GM19023 (cell line): ENCODE data around the gene PIP4P1.
"Not testable (repeated sequence)": the region's sequence is repeated elsewhere in the genome, so short reads cannot be mapped to it uniquely, and the experiment has no call there.

Source experiments
- ATAC-seq: cut with Tn5 transposase; IDR thresholded peaks from one replicate; pipeline ENCODE4 v1.9.1; 2021; ENCODE audit warnings: mild to moderate bottlenecking, moderate library complexity; ENCODE audit not compliant: unreplicated experiment

The PIP4P1 gene

DNA sequence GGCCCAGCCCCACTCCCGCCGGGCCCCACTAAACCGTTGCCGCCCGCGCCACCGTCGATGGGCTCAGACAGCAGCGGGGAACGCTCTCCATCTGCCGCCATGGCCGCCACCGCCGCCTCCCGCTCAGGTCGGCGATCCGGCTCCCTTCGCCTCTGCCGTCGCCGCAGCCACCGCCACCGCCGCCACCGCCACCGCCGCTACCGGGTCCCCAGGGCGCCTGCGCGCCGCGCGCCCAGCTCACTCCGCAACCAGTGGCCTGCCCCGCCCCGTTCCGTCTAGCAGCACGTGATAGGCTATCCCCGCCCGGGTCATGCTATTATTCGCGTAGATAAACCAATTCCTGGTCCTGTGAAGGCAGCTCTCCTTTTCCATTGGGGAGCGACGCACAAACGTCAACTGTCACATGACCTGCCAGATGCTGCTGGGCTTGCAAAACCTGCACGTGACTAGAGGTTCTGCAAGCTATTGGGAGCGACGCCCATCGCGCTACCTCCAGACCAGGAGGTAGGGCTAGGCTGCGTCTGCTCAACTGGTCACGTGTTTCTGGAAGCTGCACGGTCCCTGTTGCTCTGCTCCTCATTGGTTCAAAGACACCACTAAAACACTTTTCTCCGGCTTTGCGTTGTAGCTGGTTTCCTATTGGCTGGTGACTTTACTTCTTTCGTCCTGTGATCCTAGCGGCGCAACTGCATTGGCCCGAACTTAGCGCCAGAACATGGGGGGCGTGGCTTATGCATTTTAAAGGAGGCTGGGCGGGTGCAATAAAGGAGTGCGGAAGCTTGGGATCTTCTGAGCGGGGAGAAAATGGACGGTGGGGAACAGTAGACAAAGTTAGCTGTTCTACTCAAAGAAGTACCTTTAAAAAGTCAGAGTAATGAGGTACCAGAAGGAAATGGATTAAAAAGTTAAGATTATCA lies at the start of gene PIP4P1:
PIP4P1 (minus strand) TSS at position 210 of the 917 bp plus-strand sequence; CDS start at position 101, 109 bp downstream.
- ATAC-seq = peak; percentile 94

DNA sequence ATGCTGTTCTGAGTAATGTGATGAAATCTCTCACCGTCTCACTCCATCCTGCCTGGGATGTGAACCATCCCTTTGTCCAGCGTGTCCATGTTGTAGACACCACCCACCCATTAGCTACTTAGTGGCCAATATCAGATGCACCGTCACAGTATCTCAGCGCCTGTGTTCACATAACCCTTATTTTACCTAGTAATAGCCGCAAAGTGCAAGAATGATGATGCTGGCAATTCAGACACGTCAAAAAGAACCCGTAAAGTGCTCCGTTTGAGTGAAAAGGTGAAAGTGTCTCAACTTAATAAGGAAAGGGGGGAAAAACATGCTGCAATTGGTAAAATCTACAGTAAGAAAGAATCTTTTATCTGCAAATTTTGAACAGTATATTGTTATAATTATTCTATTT lies 47.1 kb upstream of the PIP4P1 start:
- ATAC-seq = no peak

DNA sequence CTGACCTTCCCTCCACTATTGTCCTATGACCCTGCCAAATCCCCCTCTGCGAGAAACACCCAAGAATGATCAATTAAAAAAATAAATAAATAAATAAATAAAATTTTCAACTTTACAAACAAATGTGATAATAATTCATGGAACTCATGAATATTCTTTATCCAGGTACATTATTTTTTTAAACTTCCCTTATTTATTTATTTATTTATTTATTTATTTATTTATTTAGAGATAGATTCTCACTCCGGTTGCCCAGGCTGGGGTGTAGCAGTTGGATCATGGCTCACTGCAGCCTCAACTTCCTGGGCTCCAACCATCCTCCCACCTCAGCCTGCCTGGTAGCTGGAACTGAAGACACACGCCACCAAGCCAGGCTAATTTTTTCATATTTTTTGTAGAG lies 46.3 kb upstream of the PIP4P1 start:
- ATAC-seq = not testable (repeated sequence)

DNA sequence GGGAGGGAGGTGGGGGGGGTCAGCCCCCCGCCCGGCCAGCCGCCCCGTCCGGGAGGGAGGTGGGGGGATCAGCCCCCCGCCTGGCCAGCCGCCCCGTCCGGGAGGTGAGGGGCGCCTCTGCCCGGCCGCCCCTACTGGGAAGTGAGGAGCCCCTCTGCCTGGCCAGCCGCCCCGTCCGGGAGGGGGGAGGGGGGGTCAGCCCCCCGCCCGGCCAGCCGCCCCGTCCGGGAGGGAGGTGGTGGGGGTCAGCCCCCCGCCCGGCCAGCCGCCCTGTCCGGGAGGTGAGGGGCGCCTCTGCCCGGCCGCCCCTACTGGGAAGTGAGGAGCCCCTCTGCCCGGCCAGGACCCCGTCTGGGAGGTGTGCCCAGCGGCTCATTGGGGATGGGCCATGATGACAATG lies 45.5 kb upstream of the PIP4P1 start:
- not testable (repeated sequence) for ATAC-seq

- ATAC-seq = not testable (repeated sequence)
Observed at GRCh38 chr14:20506276-20506675, 45.0 kb upstream of the PIP4P1 start.

DNA sequence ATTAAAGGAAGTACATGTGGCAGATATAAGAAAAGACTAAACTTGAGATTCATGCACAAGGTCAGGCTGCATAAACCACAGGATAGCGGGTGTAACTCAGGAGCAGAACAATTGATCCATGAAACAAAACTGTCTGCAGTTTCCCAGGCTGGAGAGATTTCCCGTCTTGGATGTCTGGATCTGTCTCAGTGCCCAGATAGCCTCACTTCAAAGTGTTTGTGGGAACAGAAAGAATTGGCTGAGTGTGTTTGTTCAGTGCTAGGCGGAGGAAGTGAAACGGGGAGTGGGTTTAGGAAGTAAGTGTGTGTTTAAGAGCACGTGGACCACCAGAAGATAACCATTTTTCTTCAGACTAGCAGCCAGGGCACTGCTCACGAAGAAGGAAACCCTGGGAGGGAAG lies 42.7 kb upstream of the PIP4P1 start:
- no peak for ATAC-seq

GRCh38 chr14:20501346-20501745 lies 40.1 kb upstream of the PIP4P1 start:
- ATAC-seq = no peak

DNA sequence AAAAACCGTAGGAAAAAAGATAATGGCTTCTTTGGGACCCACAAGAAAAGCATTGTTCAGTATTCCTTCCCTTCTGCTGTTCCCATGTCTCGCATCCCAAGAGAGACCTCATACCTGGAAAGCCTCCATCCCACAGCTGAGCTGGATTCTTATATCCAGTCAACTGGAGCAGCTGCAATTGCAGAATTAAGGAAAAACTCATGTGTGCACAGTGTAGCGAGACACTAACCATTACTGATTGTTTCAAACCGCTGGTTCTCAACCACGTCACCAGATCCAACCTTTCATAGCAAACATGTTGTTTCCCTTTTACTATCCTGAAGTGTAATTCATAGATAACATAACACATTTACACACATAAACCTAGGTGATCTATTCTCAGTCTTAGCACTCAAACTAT lies 38.6 kb upstream of the PIP4P1 start:
- no peak for ATAC-seq

DNA sequence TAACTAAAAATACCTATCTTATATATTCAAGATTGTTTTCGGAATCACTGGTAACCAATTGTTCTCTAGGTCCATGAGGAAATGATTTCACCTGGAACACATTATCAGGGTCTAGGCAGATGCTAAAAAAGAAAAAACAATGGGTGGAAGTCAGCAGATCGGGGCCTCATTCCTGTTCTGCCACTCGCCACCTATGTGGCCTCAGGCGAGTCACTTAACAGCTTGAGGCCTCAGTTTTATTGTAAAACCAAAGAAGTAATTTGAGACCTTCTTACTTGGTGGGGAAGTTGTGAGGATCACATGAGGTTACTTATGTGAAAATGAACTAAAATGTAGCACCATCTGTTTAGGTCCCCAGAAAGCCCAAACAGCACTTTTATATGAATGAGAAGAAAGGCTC lies 37.9 kb upstream of the PIP4P1 start:
- ATAC-seq = no peak

- no peak for ATAC-seq
Observed at GRCh38 chr14:20498622-20499021, 37.4 kb upstream of the PIP4P1 start.

DNA sequence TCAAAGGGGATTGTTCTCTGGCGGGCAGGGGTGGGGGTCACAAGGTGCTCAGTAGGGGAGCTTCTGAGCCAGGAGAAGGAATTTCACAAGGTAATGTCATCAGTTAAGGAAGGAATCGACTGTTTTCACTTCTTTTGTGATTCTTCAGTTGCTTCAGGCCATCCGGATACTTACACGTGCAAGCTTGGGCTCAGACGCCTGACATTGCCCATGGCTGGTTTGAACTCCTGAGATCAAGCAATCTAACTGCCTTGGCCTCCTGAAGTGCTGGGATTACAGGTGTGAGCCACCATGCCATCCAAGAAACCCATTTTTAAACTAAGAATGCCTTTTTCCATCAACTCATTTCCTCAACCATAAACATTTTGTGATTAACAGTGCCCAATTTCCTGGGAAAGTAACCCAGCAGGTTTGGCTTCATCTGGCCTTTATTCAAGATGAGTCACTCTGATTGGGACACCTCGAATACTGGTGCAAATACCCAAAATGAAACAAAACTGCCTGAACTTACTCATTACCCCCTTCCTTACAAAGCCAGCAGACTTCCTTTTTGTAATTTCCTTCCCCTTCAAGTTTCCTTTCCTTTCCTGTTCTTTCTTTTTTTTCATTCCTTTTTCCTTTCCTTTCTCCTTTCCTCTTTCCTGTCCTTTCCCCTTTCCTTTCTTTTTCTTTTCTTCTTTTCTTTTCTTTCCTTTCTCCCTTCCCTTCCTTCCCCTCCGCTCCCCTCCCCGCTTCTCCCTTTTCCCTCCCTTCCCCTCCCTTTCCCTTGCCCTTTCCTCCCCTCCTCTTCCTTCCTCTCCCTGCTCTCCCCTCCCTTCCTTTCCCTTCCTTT lies 33.9 kb upstream of the PIP4P1 start:
- no peak for ATAC-seq

GRCh38 chr14:20493634-20494033 lies 32.4 kb upstream of the PIP4P1 start:
- ATAC-seq = no peak

DNA sequence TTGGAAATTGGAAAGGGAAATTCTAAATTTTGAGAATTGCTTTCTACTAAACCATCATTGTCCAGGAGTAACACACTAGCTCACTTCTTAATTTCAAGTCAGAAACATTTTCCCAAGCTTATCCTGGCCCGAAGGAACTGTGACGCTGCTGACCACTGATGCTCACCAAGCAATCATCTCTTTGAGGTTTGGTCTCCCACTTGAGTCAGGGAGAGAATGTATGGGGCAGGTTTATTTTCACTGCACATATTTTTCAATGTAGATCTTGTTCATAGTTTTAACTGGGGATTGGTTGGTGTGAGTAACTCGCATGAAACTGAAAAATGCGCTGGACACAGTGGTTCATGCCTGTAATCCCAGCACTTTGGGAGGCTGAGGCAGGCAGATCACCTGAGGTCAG lies 31.3 kb upstream of the PIP4P1 start:
- ATAC-seq = no peak

- no peak for ATAC-seq
Observed at GRCh38 chr14:20490563-20490962, 29.3 kb upstream of the PIP4P1 start.

DNA sequence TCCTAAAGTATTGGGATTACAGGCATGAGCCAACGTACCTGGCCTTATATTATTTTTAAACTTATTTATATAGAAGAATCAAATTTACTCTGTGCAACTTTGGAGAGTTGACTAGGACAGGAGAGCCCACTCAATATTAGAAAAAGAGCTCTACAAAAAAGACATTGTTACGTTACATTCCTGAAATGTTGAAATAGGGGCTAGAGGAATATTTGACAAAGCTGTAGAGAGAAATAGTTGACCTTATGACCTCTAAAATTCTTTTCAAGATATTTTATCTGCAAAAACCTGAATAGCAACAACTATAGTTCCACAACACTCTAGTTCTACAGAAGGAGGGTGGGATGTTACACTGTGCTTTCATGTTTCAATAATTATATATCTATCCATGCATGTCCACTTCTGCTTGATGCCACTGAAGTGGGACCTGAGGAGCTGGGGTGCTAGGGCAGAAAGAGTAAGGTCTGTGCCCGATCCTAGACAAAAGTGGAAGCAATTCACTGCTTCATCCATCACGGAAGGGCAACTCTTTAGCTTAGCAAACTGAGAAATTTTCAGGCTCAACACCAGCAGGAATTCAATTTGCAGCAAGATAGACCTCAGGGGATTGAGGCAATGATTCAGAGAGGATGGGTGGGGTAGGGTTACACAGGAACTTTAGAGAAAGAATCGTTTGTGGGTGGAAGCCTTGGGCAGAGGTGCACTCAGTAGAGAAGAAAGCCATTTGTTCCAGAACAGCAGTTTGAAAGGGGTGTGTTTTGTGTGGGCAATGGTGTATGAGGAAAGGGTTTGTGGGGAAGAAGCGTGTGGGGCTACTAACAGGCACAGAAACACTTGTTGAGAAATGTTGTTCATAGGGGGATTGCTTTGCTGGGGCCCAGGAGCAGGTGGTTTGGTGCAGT lies 28.1 kb upstream of the PIP4P1 start:
- ATAC-seq = peak; percentile 46

GRCh38 chr14:20487396-20487725 lies 26.1 kb upstream of the PIP4P1 start:
- no peak for ATAC-seq

- ATAC-seq = no peak
Observed at GRCh38 chr14:20486684-20487395, 25.6 kb upstream of the PIP4P1 start.

GRCh38 chr14:20485900-20486299 lies 24.7 kb upstream of the PIP4P1 start:
- ATAC-seq = no peak

GRCh38 chr14:20482382-20482781 lies 21.1 kb upstream of the PIP4P1 start:
- no peak for ATAC-seq

DNA sequence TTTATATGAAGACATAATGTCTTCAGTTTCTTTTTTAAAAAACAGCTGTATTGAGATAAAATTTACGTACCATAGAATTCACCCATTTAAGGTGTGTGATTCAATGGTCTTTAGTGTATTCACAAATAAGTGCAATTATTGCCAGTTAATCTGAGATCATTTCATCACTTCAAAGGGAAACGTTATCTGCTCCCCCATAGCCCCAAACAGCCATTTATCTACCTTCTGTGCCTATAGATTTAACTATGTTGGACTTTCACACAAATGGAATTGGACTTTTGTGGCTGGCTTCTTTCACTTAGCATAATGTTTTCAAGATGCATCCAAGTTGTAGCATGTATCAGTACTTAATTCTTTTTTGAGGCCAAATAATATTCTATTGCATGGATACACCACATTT lies 17.7 kb upstream of the PIP4P1 start:
- no peak for ATAC-seq
